PFSK-1 (cell line): ENCODE measurements around the gene SLC8A1.

Experiments
- FOXP2 ChIP-seq: optimal IDR thresholded peaks from 2 replicates; pipeline ENCODE3; 2011; ENCODE audit warnings: borderline replicate concordance, control low read depth, inconsistent platforms; ENCODE audit not compliant: insufficient read depth; ENCODE audit errors: extremely low read length, extremely low read depth
- POLR2AphosphoS5 ChIP-seq: IDR thresholded peaks from 2 replicates; pipeline ENCODE4 v1.6.1; 2012; ENCODE audit warnings: low read depth, mild to moderate bottlenecking, control low read depth, low read length, moderate library complexity
- REST ChIP-seq, 2 experiments: IDR thresholded peaks; 2 replicates each; pipeline versions ENCODE4 v1.6.1 to v1.8.0; 2011 to 2012; ENCODE audit warnings: low read depth in 2 of 2, low read length in 2 of 2, control low read depth in 1 of 2, inconsistent platforms in 1 of 2, mild to moderate bottlenecking in 1 of 2, moderate library complexity in 1 of 2; ENCODE audit not compliant: insufficient read depth in 1 of 2
- SIN3A ChIP-seq: IDR thresholded peaks from 2 replicates; pipeline ENCODE4 v1.6.1; 2012; ENCODE audit warnings: mild to moderate bottlenecking, low read length, moderate library complexity, borderline replicate concordance; ENCODE audit not compliant: insufficient read depth
- TAF1 ChIP-seq: IDR thresholded peaks from 2 replicates; pipeline ENCODE4 v1.6.1; 2012; ENCODE audit warnings: low read length, control low read depth, borderline replicate concordance; ENCODE audit not compliant: insufficient read depth

SLC8A1 gene

GRCh38 chr2:40113997-40114396 lies 337.9 kb downstream of the SLC8A1 start:
- no peak for TF ChIP-seq REST (IDR thresholded peaks at IDR 0.05; ENCODE audit: insufficient read depth in 1 of 2, low read depth in 2 of 2, low read length in 2 of 2)
- no peak for TF ChIP-seq FOXP2
- no peak for TF ChIP-seq SIN3A
- TF ChIP-seq TAF1: no peak
- TF ChIP-seq POLR2AphosphoS5: no peak

- TF ChIP-seq POLR2AphosphoS5 (no peak), SIN3A (no peak), TAF1 (no peak), FOXP2 (no peak), REST (IDR thresholded peaks at IDR 0.05; ENCODE audit: insufficient read depth in 1 of 2, low read depth in 2 of 2, low read length in 2 of 2) (no peak)
Observed at GRCh38 chr2:40113272-40113968, 338.5 kb downstream of the SLC8A1 start.

- TF ChIP-seq POLR2AphosphoS5 (no peak), FOXP2 (no peak), REST (IDR thresholded peaks at IDR 0.05; ENCODE audit: insufficient read depth in 1 of 2, low read depth in 2 of 2, low read length in 2 of 2) (no peak), SIN3A (no peak), TAF1 (no peak)
Observed at GRCh38 chr2:40109381-40109780, 342.5 kb downstream of the SLC8A1 start.

GRCh38 chr2:40108851-40109250 lies 343.0 kb downstream of the SLC8A1 start:
- TF ChIP-seq POLR2AphosphoS5 (no peak), REST (IDR thresholded peaks at IDR 0.05; ENCODE audit: insufficient read depth in 1 of 2, low read depth in 2 of 2, low read length in 2 of 2) (no peak), TAF1 (no peak), SIN3A (no peak), FOXP2 (no peak)

- no peak for TF ChIP-seq SIN3A
- TF ChIP-seq TAF1: no peak
- TF ChIP-seq REST (IDR thresholded peaks at IDR 0.05; ENCODE audit: insufficient read depth in 1 of 2, low read depth in 2 of 2, low read length in 2 of 2): no peak
- no peak for TF ChIP-seq POLR2AphosphoS5
- TF ChIP-seq FOXP2: no peak
Observed at GRCh38 chr2:40106061-40106460, 345.8 kb downstream of the SLC8A1 start.
